ENCODE results near the gene MTMR3.

DNA sequence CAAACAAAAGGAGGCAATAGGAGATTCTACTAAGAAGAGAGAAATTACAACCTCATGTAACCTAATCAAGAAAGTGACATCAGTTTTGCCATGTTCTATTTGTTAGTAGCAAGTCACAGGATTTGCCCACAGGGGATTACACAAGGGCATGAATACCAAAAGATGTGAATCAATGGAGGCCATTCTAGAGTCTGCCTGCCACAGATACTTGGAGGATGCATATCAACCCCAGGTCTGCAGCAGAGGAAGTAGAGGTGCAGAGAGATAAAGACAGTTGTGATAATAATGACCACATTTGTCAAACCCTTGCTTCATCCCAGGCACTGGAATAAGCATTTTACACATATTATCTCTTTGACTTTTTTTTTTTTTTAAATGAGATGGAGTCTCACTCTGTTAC is 42.5 kb upstream of the MTMR3 start:
- no peak for TF ChIP-seq POLR2A (IDR thresholded peaks at IDR 0.05)
- TF ChIP-seq CTCF (IDR thresholded peaks at IDR 0.05), result no peak

All from right lobe of liver (tissue), 4 donors.